ENCODE measurements around the gene NLGN1. TPM values are rescaled to one million over a fixed set of nuclear protein-coding genes. Genes with fewer than 3 reads are reported as not detected.

NLGN1 gene
- total RNA-seq, 1 donor from 2014 or later, result not detected

GRCh38 chr3:174168538-174169254, 771.2 kb downstream of the NLGN1 start:
- Mint-ChIP-seq H3K27me3 (ENCODE audit: low read depth) (no peaks in the 10 kb centered on the region), H3K9me3 (ENCODE audit: low read depth) (peaks cover 45% of the 10 kb centered on the region), H3K36me3 (ENCODE audit: low read depth) (peaks cover 3% of the 10 kb centered on the region), H3K27ac (ENCODE audit: unreplicated experiment) (no peak overlapping the region), H3K4me1 (ENCODE audit: low read depth) (peaks cover 2% of the 10 kb centered on the region), H3K4me3 (ENCODE audit: unreplicated experiment) (no peak overlapping the region)
- no peak for DNase-seq (ENCODE audit: low spot score)
- no peak for TF ChIP-seq CTCF (IDR thresholded peaks at IDR 0.05)

GRCh38 chr3:174169736-174170135, 772.2 kb downstream of the NLGN1 start:
- Mint-ChIP-seq H3K4me3 (ENCODE audit: unreplicated experiment) (no peak overlapping the region), H3K36me3 (ENCODE audit: low read depth) (no peaks in the 10 kb centered on the region), H3K27me3 (ENCODE audit: low read depth) (no peaks in the 10 kb centered on the region), H3K27ac (ENCODE audit: unreplicated experiment) (no peak overlapping the region), H3K4me1 (ENCODE audit: low read depth) (peaks cover 2% of the 10 kb centered on the region), H3K9me3 (ENCODE audit: low read depth) (peaks cover 41% of the 10 kb centered on the region)
- no peak for DNase-seq (ENCODE audit: low spot score)
- no peak for TF ChIP-seq CTCF (IDR thresholded peaks at IDR 0.05)

GRCh38 chr3:174170248-174170647, 772.7 kb downstream of the NLGN1 start:
- no peaks in the 10 kb centered on the region for H3K27me3 Mint-ChIP-seq (ENCODE audit: low read depth)
- DNase-seq (ENCODE audit: low spot score), result no peak
- H3K27ac Mint-ChIP-seq (ENCODE audit: unreplicated experiment), result no peak overlapping the region
- no peak for TF ChIP-seq CTCF (IDR thresholded peaks at IDR 0.05)
- H3K9me3 Mint-ChIP-seq (ENCODE audit: low read depth), result peaks cover 37% of the 10 kb centered on the region
- H3K36me3 Mint-ChIP-seq (ENCODE audit: low read depth), result no peaks in the 10 kb centered on the region
- H3K4me1 Mint-ChIP-seq (ENCODE audit: low read depth), result peaks cover 2% of the 10 kb centered on the region
- H3K4me3 Mint-ChIP-seq (ENCODE audit: unreplicated experiment), result no peak overlapping the region

GRCh38 chr3:174186377-174186989, 788.9 kb downstream of the NLGN1 start:
- DNase-seq (ENCODE audit: low spot score), result no peak
- H3K9me3 Mint-ChIP-seq (ENCODE audit: low read depth), result no peaks in the 10 kb centered on the region
- H3K4me1 Mint-ChIP-seq (ENCODE audit: low read depth), result no peaks in the 10 kb centered on the region
- no peaks in the 10 kb centered on the region for H3K27me3 Mint-ChIP-seq (ENCODE audit: low read depth)
- H3K27ac Mint-ChIP-seq (ENCODE audit: unreplicated experiment), result no peak overlapping the region
- H3K4me3 Mint-ChIP-seq (ENCODE audit: unreplicated experiment), result no peak overlapping the region
- H3K36me3 Mint-ChIP-seq (ENCODE audit: low read depth), result no peaks in the 10 kb centered on the region
- no peak for TF ChIP-seq CTCF (IDR thresholded peaks at IDR 0.05)

GRCh38 chr3:174191380-174191779, 793.8 kb downstream of the NLGN1 start:
- DNase-seq (ENCODE audit: low spot score), result no peak
- H3K36me3 Mint-ChIP-seq (ENCODE audit: low read depth), result no peaks in the 10 kb centered on the region
- no peak for TF ChIP-seq CTCF (IDR thresholded peaks at IDR 0.05)
- no peaks in the 10 kb centered on the region for H3K27me3 Mint-ChIP-seq (ENCODE audit: low read depth)
- H3K4me1 Mint-ChIP-seq (ENCODE audit: low read depth), result peaks cover 13% of the 10 kb centered on the region
- H3K27ac Mint-ChIP-seq (ENCODE audit: unreplicated experiment), result no peak overlapping the region
- H3K9me3 Mint-ChIP-seq (ENCODE audit: low read depth), result no peaks in the 10 kb centered on the region
- H3K4me3 Mint-ChIP-seq (ENCODE audit: unreplicated experiment), result no peak overlapping the region
